OCI-LY3 (cell line): ENCODE results near the gene SPINK8.

Source experiments
- H2AFZ ChIP-seq: fragments of 200-600, 300-600 bp; shearing (Covaris generic); 2 replicates; pipeline ENCODE4 v1.6.0; 2014; ENCODE audit warnings: antibody characterized with exemption, low read depth, low read length
- H3K27ac ChIP-seq: fragments of 200-600, 300-600 bp; sonication (generic); 2 replicates; pipeline ENCODE4 v1.5.1; 2014; ENCODE audit warnings: mild to moderate bottlenecking, low read length, moderate library complexity, mixed read lengths
- H3K27me3 ChIP-seq: fragments of 200-600, 300-600 bp; sonication (generic); 2 replicates; pipeline ENCODE4 v1.6.1; 2014; ENCODE audit warnings: low read depth, low read length, mixed read lengths
- H3K36me3 ChIP-seq: fragments of 200-600, 300-600 bp; sonication (generic); replicated peaks from 2 replicates; pipeline ENCODE3; 2014; ENCODE audit warnings: low read depth, low read length, mixed read lengths
- H3K4me1 ChIP-seq: fragments of 300-600, 200-600 bp; sonication (generic); 2 replicates; pipeline ENCODE4 v1.6.1; 2014; ENCODE audit warnings: low read length, mixed read lengths
- H3K4me2 ChIP-seq: fragments of 200-600, 300-600 bp; sonication (generic); 2 replicates; pipeline ENCODE4 v1.6.1; 2014; ENCODE audit warnings: low read length, mixed read lengths
- H3K4me3 ChIP-seq: fragments of 300-600, 200-600 bp; sonication (generic); 2 replicates; pipeline ENCODE4 v1.5.1; 2014; ENCODE audit warnings: antibody characterized with exemption, mild to moderate bottlenecking, low read length, moderate library complexity
- H3K79me2 ChIP-seq: fragments of 300-600, 200-600 bp; shearing (Covaris generic); 2 replicates; pipeline ENCODE4 v1.6.1; 2014; ENCODE audit warnings: mild to moderate bottlenecking, low read length, mixed read lengths
- H3K9ac ChIP-seq: fragments of 300-600, 200-600 bp; shearing (Covaris generic); 2 replicates; pipeline ENCODE4 v1.6.0; 2014; ENCODE audit warnings: mild to moderate bottlenecking, low read length, moderate library complexity
- H3K9me3 ChIP-seq: fragments of 200-600, 300-600 bp; shearing (Covaris generic); 2 replicates; pipeline ENCODE4 v1.6.1; 2014; ENCODE audit warnings: low read length, mixed read lengths; ENCODE audit not compliant: insufficient read depth
- H4K20me1 ChIP-seq: fragments of 200-600, 300-600 bp; sonication (generic); 2 replicates; pipeline ENCODE4 v1.6.1; 2016; ENCODE audit warnings: low read length, mixed read lengths; ENCODE audit not compliant: insufficient read depth
- EZH2phosphoT487 ChIP-seq: fragments of 200-600 bp; shearing (Covaris generic); IDR thresholded peaks from 2 replicates; pipeline ENCODE4 v1.6.1; 2018; ENCODE audit warnings: antibody characterized with exemption, mixed run types, low read depth
- TF ChIP-seq, protein P1 (sequence below): fragments of 200-600, 300-600 bp; sonication (generic); IDR thresholded peaks from 2 replicates; pipeline ENCODE4 v1.5.1; 2014; ENCODE audit warnings: antibody characterized with exemption, low read length, low read depth

Gene SPINK8

DNA sequence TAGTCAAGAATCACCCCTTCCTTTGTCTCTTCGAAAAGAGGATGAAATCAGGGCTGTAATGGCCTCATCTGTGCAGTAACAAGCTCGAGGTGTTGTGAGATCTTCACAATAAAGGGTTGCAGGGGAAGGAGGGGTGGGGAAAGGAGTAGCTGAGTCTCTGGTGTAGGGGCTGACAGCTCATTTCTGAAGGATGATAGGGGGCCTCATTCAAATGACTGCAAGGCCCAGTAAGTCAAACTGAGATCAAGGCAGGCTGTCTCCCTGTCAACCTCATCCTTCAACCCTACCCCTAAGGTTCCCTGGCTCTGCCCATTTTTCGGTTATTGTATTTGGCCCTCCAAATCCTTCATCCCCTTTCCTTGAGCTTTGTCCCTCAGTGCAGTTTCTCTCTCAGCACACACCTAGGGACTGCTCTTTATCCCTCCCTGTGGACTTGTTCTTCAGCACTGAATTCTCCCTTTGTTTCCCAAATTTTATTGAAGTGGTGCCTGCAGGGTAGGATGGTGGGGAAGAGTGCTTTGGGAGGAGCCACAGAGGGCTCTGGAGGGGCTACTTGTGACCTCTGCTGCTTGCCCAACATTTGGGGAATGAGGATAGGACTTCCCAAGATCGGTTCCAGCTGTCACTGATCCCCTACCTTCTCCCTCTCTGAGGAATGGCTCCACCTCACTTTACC, 54.4 kb downstream of the SPINK8 start:
- no peak overlapping the region for H3K4me2 ChIP-seq
- H3K36me3 ChIP-seq: peaks cover 3% of the 10 kb centered on the region
- no peaks in the 10 kb centered on the region for H3K9me3 ChIP-seq
- no peak overlapping the region for H3K4me3 ChIP-seq
- H3K9ac ChIP-seq: no peak overlapping the region
- TF ChIP-seq, protein P1, sequence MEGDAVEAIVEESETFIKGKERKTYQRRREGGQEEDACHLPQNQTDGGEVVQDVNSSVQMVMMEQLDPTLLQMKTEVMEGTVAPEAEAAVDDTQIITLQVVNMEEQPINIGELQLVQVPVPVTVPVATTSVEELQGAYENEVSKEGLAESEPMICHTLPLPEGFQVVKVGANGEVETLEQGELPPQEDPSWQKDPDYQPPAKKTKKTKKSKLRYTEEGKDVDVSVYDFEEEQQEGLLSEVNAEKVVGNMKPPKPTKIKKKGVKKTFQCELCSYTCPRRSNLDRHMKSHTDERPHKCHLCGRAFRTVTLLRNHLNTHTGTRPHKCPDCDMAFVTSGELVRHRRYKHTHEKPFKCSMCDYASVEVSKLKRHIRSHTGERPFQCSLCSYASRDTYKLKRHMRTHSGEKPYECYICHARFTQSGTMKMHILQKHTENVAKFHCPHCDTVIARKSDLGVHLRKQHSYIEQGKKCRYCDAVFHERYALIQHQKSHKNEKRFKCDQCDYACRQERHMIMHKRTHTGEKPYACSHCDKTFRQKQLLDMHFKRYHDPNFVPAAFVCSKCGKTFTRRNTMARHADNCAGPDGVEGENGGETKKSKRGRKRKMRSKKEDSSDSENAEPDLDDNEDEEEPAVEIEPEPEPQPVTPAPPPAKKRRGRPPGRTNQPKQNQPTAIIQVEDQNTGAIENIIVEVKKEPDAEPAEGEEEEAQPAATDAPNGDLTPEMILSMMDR: no peak
- no peak for TF ChIP-seq EZH2phosphoT487
- H3K27ac ChIP-seq: no peak overlapping the region
- no peak overlapping the region for H2AFZ ChIP-seq
- H4K20me1 ChIP-seq: no peaks in the 10 kb centered on the region
- H3K27me3 ChIP-seq: no peaks in the 10 kb centered on the region
- H3K4me1 ChIP-seq: peaks cover 6% of the 10 kb centered on the region
- no peaks in the 10 kb centered on the region for H3K79me2 ChIP-seq

DNA sequence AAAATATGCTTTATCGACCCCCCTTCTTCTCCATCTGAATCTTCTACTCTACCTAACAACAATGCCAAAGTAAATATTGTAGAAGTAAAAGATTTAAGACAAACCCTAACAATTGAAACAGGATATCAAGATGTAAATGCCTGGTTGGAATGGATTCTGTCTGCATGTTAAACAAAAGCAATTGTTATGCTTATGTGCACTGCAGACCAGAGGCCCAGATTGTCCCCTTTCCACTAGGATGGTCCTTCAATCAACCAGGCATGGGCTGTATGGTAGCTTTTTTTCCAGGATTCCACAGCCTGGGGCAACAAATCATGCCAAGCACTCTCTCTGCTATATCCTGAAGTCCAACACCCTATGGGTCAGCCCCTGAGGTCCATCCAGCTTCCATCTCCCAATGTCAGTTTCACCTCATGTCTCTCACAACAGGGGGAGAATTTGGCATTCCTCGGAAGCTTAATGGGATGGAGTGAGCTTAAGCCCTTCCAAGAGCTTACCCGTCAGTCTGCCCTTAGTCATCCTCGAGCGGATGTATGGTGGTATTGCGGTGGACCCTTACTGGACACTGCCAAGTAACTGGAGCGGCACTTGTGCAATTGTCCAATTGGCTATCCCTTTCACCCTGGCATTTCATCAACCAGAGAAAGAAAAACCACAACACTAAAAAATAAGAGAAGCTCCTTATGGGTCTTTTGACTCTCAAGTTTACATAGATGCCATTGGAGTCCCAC, 56.4 kb downstream of the SPINK8 start:
- Histone ChIP-seq H2AFZ (no peak overlapping the region), H3K4me1 (peaks cover 6% of the 10 kb centered on the region), H3K9me3 (no peaks in the 10 kb centered on the region), H3K27me3 (no peaks in the 10 kb centered on the region), H3K79me2 (no peaks in the 10 kb centered on the region), H3K4me3 (no peak overlapping the region), H3K36me3 (peaks cover 3% of the 10 kb centered on the region), H3K27ac (no peak overlapping the region), H3K4me2 (no peak overlapping the region), H4K20me1 (0 out of 2 replicates have a peak, but pooled peaks cover 4% of the 10 kb centered on the region), H3K9ac (no peak overlapping the region)
- TF ChIP-seq, protein P1: no peak
- no peak for TF ChIP-seq EZH2phosphoT487

DNA sequence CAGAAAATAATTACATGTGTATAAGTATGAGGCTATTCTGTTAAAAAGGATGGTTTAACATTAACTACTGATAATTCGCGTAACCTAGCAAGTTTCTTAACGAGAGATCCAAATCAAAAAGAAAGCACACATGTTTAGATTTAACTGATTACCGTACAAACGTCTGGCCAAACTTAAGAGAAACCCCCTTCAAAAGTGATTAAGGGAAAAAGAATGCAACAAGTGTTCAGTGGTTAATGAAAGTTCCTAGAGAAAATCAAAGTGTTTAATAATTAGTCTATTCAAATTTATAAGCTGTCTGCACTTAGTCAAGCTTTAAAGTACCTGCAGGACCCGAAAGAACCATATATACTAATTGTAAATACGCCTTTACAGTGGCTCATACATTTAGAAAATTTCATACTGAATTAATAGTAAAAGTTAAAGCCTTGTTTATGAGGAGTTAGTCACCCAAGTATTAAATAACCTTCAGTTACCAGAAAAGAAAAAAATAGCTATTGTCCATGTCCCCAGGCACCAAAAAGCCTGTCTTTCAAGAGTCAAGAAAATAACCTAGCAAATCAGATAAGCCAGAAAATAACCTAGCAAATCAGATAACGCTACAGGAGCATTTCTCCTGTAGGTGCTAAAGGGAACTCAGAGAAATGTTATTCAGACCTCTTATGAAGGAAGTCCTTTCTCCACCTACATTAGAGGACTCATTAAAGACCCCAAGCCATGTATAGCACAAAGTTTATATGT, 58.0 kb downstream of the SPINK8 start:
- H3K4me3 ChIP-seq: no peak overlapping the region
- TF ChIP-seq, protein P1: no peak
- no peak for TF ChIP-seq EZH2phosphoT487
- no peaks in the 10 kb centered on the region for H3K79me2 ChIP-seq
- no peak overlapping the region for H3K9ac ChIP-seq
- peaks cover 6% of the 10 kb centered on the region for H3K4me1 ChIP-seq
- H3K4me2 ChIP-seq: no peak overlapping the region
- H2AFZ ChIP-seq: no peak overlapping the region
- H3K27ac ChIP-seq: no peak overlapping the region
- no peaks in the 10 kb centered on the region for H3K9me3 ChIP-seq
- H4K20me1 ChIP-seq: 0 out of 2 replicates have a peak, but pooled peaks cover 4% of the 10 kb centered on the region
- H3K27me3 ChIP-seq: no peaks in the 10 kb centered on the region
- peaks cover 9% of the 10 kb centered on the region for H3K36me3 ChIP-seq

DNA sequence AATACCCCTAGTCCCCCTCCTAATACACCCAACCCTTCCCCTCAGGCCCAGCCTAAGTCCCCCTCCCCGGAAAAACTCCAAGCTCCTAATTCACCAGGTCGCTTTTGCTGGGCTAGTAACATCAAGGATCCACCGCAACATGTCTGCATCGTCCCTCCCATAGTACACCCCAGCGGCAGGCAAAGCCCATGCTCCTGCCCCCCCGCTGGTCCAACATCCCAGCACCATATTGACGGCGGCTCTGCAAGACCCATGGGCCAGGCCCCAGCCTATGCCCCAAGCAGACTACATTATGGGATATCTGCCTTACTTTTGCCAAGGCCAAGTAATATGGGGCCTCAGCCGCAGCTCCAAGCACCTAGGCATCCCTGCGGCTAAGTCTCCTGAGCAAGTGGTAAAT, 59.0 kb downstream of the SPINK8 start:
- peaks cover 6% of the 10 kb centered on the region for H3K4me1 ChIP-seq
- 0 out of 2 replicates have a peak, but pooled peaks cover 4% of the 10 kb centered on the region for H4K20me1 ChIP-seq
- no peak overlapping the region for H2AFZ ChIP-seq
- no peak overlapping the region for H3K4me3 ChIP-seq
- H3K9ac ChIP-seq: no peak overlapping the region
- H3K4me2 ChIP-seq: no peak overlapping the region
- TF ChIP-seq, protein P1: no peak
- no peak for TF ChIP-seq EZH2phosphoT487
- H3K79me2 ChIP-seq: no peaks in the 10 kb centered on the region
- no peaks in the 10 kb centered on the region for H3K9me3 ChIP-seq
- H3K27me3 ChIP-seq: no peaks in the 10 kb centered on the region
- H3K27ac ChIP-seq: no peak overlapping the region
- peaks cover 19% of the 10 kb centered on the region for H3K36me3 ChIP-seq
